ENCODE data around the gene AGBL4.

Gene AGBL4

DNA sequence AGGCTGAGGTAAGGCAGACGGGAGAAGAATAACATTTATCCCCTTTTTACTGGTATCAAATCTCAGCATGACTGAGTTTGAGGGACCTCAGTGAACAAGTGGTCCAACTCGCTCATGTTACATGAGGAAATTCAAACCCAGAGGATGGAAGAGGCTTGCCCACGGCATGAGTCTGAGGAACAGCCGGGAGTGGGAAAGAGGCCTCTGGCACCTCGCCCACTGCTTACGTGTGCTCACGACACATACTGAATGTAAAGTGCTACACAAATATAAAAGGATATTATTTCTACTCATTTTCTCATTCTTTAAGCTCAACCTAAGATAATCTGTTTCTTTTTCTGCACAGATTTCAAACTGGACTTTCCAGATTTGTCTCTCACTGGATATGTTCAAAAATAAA, 1261.8 kb downstream of the AGBL4 start:
- DNase-seq (ENCODE audit: low read depth), result no peak

DNA sequence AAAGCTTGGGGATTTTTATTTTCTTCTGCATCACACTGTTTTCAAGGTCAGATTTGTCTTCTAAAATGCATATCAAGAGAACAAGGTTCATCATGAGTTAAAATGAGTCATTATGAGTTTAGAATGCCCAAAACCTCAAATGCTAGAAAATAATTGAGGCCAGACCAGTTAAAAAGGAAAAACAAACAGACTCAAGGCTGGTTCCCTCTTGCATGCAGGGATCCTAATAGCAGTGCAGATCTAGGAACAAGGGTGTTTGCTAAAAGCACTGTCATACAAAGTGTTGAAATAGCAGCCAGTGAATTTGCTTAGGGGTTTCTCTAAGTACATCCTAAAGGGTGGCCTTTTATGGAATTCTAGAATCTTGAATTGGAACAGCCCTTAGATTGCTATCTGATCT, 1262.3 kb downstream of the AGBL4 start:
- no peak for DNase-seq (ENCODE audit: low read depth)

DNA sequence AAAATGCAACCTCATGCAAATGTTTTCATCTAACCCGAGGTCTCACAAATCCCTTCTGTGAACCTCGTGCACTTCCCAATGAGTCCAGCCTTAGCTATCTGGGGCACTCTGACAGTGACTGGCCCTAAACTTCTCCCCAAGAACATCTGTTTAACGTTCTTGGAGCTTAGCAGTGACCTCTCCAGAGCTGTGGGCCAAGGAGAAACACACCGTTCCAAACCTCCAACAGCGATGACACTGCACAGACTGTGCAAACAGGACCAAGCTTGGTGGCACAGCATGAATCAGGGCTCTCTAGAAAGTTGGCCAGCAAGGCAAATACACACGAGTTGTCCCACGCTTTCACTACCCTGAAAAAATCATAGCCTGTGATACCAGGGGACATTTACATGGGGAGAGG, 1262.9 kb downstream of the AGBL4 start:
- no peak for DNase-seq (ENCODE audit: low read depth)

DNA sequence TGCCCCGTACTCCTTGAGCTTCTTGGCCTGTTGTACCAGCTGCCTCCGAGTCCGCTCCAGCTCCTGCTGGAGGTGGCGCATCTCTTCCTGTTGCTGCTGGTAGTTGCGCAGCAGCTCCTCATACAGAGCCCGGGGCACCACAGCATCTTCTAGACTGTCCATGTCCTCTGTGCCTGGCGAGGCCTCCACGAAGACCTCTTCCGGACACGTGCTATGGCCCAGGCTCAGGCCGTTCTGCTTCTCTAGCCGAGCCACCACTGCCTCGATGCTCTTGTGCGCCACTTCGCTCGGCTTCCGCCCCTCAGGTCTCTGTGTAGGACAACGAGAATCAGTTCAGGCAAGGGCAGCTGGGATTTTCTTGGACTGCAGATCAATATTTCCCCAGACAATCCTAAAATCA, 1264.8 kb downstream of the AGBL4 start:
- no peak for DNase-seq (ENCODE audit: low read depth)

DNA sequence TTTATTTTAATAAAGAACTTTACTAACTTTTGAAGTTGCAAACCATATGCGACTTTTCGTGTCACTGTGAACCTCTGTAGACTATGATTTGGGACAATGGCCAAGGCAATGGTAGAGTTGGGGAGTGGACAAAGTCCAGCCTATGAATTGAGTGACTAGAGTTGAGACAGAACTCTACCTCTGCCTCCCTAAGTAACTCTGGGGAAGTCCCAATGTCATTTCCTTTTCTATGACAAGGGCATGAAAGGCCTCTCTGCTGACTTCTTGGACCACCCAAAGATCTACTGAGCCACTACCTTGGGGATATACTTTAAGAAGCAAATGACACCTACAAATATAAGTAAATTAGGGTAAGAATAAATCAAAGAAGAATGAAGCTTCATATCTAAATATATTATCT, 1266.4 kb downstream of the AGBL4 start:
- no peak for DNase-seq (ENCODE audit: low read depth)

DNA sequence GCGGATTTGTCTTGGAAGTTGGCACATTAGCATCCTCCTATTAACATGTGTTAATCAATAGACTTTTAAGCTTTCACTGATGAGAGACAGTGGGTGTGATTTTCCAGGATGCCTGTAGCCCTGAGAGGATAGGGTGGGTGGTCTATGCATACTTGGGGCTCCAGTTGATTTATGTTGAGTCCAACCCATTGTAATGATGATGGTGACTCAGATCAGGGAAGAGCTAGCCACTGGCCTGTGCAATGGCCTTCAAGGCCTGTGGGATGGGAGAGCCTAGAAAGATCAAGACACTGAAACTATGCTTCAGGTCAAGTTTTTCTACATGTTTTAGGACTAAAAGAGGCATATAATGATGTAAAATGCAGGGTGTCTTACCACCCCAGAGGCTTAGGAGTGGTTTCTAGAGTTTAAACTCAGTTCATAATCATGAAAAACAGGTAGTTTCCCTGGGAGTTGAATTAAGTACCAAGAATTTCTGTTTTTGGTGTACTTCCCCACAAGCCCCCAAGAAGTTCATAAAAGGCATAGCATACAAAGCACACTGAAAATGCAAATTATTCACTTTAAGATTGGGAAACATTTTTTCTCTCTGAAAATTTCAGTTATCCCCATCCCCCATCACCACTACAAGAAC, 1267.0 kb downstream of the AGBL4 start:
- no peak for DNase-seq (ENCODE audit: low read depth)

DNA sequence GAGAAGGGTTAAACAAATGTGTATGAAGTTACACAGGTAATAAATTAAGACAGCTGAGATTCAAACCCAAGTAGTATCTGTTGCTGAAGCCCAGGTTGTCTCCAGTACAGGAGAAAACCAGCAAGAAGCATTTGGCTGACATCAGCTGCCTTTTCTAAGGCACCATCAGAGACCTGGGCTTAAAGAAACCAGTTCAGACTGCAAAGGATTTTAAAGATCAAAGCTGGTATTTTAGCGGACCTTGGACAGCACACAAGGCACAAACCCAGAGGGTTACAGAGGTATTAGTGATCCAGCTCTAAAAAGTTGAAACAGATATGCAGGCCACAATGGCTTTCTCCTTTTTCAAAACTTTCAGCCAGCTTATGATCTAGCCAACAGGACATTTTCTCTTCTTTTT, 1270.5 kb downstream of the AGBL4 start:
- DNase-seq (ENCODE audit: low read depth), result no peak

DNA sequence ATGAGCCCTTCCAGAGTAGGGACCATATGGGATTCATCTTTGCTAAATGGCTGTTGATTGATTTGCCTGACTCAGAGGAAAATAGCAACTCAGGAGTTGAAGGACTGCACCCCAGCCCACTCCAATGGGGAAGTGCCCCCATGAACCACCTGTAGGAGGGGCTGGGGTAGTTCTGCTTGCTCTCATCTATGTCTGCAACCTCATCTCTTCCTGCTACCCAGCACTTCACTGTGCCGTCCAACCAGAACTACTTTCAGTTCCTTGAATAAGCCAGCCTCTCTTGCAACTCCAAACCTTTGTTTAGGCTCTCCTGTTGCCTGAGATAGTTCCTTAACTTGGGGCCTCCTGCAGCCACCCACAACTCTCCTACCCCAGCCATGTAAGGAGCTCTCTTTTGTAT, 1273.6 kb downstream of the AGBL4 start:
- no peak for DNase-seq (ENCODE audit: low read depth)

DNA sequence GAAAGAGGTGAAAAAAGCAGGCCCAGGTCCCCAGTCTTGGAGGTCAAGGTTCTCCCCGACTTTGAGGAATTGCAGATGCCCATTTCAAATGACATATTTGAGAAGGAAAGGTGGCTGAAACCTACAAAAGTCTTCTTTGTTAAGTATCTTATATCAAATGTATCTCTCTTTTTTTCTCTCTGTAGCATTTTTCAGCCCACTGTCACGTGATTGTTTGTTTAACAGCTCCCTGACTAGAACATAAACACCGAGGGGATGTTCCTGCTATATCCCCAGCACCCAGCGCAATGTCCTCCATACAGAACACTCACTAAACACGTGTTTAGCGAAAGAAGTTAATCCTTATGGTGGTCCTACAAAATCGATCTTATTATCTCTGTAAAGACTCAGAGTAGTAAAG, 1274.7 kb downstream of the AGBL4 start:
- no peak for DNase-seq (ENCODE audit: low read depth)

DNA sequence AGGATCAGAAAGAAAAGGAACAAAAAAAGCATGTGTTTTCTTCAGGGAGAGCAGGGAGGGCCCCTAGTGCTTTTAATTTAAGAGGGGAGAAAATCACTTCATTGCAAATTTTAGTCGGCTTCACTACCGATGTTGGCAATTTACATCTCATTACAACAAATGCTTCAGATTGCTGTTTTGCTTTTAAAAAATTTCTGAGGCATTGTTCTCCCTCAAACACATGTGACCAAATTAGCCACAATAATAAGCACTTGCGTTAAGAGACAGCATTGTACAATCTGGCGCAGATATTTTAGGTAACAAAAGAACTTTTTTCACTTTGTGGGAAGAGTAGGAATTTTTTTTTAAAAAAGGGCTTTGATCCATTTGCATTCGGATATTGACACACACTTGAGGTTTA, 1276.8 kb downstream of the AGBL4 start:
- DNase-seq (ENCODE audit: low read depth), result no peak

DNA sequence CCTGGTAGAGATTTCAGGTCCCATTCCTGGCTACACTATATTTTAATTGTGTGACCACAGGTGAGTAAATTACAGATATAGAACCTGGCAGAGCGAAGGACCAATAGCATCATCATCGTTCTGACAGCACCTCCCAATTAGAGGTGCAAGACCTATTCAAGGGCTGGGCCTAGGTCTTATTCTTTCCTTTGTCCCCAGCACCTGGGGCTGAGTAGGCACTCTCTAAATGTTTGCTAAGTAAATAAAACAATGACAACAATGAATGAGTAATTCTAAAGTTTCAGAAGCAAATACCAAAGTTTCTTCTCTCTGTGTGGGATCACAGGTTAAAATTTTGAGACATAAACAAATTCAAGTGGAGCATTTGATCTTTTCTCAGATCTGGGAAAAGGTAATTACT, 1279.7 kb downstream of the AGBL4 start:
- no peak for DNase-seq (ENCODE audit: low read depth)

DNA sequence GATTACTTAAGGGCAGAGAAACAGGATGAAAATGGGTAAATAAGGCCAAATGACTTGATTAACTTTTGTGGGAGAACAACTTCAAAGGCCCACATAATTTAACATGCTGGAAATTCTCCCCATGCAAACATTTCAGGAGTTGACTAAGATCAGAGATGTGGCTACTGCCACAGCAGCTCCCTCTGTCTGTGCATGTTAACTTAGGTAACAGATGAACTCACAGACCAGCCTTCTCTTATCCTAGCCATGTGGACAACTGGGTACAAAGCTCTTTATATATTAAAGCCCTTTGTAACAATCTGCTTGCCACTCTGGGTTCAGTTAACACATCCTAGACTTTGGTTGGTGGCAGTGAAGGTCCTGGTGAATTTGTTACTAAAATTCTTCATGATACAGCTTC, 1280.3 kb downstream of the AGBL4 start:
- DNase-seq (ENCODE audit: low read depth), result no peak

DNA sequence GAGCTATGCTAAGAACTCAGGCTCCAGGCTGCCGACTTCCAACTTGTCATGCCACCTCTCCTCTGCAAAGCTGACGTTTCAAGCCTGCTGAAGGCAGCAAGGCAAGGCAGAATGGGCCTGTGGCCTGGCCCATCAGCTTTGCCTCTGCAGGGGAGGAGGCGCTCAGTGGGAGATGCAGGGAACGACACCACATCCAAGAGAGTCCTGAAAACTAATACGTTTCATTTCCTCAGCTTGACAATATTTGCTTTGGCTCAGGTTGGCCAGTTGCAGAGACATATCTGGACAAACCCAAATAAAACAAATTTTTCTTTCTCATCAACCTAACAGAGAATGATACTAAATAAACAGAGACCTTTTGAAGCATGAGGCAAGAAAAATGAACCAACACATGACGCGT, 1282.4 kb downstream of the AGBL4 start:
- DNase-seq (ENCODE audit: low read depth), result no peak

DNA sequence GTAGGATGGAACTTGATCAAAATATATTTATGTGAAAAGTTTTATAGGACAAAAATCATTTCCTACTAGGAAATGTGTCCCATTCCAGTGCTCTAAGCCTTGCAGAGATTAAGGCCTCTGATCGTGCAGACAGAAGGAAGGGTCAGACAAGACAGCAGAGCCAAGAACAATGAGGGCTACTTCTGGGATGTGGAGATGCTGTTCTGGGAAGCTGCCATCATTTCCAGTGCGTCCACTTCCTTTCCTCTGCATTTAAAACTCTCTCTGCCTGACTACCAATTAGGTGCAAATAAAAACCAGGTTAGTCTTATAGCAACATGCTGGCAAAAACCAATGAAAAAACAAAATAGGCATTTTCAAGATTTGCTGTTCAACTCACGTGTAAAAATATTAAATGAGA, 1283.1 kb downstream of the AGBL4 start:
- DNase-seq (ENCODE audit: low read depth), result no peak

DNA sequence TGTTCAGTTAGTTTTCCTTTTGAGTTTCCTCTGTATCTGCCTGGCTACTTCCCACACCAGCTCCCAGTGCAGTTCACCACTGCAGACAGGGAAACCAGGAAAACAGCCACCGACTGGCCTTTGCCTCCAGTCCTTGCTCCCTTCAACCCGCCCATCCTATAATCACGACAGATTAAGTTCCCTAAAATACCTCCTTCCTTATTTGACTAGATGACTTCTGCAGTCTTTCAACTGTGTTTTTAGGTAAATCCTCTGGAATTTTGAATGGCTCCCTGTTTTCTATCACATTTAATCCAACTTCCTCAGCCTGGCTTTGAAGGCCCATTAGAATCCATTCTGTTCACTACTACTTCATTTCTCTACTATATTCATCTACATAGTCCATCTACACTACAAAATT, 1284.7 kb downstream of the AGBL4 start:
- DNase-seq (ENCODE audit: low read depth), result no peak

DNA sequence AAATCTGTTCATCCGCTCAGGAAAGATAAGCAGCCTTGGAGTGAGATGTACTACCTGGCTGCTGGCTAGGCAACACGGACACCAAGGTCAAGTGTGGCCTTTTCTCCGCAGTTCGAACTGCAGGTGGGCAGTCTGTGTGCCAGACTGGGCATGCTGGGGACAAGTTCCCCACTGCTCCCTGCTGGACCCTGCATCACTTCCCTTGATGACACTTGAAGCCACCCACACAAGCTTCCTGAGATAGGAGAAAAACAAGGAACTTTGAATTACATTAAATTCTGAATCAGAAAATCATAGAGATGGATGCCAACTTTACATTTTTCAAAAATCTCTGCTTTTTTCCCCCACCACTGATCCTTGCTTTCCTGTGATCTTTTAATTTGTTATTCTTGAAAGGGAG, 1285.4 kb downstream of the AGBL4 start:
- no peak for DNase-seq (ENCODE audit: low read depth)

DNA sequence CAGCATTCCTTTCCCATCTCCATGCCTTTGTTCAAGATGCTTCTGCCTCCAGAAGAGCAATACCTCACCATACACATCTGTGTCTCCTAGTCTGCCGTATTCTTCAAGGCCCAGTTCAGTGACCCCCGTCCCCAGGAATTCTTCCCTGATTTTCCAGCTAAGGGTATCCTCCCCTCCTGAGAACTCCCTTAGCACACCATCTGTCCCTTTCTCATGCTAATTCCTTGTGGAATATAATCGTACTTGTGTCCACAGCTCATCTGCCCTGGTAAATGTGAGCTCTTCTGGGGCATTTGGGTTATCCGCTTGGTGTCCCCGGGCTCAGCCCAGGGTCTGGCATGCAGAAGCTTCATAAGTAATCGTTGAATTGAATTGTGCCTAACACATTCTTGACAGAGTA, 1288.0 kb downstream of the AGBL4 start:
- no peak for DNase-seq (ENCODE audit: low read depth)

DNA sequence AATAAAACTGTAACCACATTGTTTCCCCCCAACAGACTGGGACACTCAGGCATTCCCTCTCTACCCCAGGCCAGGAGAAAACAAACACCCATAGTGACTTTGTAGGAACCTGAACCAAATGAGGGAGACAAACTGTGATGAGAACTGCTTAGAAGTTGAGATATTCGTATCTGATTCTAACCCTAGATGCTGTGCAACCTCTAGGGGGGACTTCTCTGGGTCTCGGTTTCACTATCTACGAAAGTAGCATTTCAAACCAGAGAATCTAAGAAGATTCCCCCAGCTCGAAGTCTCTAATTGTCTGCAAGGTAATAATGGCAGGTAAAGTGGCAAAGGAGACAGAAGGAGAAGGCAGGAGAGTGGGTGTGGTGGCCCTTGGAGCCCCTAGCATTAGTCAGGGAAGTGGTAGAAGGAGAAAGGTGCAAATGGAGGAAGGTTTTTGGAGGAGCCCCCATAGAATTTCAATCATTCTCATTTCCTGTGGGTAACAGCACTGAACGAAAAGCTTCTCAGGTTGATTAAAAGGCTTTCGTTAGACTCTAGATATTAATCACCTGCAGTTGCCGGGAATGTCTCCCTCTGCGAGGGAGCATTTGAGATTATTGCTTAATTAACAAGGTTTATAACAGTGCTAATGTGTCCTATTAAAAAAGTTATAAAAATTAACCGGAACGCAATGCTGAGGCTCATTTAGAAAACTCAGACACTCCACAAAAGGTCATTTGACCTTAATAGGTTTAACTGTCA, 1293.4 kb downstream of the AGBL4 start:
- no peak for DNase-seq (ENCODE audit: low read depth)

DNA sequence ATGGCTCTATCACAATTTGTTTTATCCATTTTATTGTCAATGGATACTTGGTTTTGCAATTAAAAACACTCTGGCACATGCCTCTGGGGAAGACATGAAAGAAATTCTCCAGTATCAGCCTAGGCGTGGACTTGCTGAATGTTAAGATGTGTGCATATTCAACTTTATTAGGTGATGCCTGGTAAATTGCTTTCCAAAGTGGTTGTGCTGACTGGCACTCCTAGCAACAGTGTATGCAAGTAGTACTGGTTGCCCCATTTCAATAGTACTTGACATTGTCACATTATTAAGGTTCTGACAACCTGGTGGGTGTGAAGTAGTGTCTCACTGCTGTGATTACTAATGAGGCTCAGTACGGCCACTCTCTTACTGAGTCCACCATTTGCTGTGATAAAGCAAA, 1295.2 kb downstream of the AGBL4 start:
- no peak for DNase-seq (ENCODE audit: low read depth)

DNA sequence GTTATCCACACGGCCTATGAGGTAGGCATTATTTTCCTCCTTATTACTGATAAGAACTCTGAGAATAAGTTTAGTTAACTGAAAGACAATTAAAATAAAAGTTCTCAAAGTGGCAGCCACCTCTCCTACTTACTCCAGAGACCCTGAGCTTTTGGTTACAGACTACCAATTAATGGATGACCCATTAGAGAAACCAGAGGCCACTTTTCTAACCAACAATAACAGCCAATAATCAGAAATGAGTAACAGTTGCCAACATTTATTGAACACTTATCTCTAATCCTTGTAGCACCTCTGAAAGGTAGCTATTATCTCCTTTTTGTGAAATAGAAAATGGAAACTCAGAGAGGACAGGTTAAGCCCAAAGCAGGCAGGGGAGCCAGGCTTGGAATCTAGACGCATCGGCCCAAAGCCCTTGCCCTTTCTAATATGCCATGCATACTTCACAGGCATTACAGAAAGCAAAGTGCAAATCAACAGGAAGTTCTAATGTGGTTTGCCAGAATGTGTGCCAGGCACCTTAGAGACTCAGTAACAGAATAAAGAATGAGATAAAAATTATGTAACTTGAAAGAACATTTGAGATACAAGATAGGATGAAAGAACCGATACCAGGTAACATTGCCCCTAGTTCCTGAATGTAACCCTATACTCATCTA, 1297.1 kb downstream of the AGBL4 start:
- DNase-seq (ENCODE audit: low read depth), result no peak

DNA sequence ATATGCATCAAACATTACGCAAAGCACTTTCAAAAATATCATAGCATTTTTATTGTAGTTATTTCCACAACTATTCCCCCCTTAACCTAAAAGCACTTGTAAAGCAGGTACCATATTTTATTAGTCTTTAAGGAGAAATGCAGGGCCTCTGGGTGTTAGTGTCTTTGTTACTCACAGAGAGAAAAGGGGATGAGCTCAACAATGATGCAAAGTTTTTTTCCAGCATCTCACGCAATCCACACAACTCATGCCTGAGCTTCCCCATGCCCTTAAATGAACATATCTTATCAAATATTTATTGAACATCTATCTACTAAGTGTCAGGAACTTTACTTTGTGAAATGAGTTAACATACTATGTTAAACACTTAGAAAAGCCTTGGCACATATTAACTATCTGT, 1297.6 kb downstream of the AGBL4 start:
- no peak for DNase-seq (ENCODE audit: low read depth)

DNA sequence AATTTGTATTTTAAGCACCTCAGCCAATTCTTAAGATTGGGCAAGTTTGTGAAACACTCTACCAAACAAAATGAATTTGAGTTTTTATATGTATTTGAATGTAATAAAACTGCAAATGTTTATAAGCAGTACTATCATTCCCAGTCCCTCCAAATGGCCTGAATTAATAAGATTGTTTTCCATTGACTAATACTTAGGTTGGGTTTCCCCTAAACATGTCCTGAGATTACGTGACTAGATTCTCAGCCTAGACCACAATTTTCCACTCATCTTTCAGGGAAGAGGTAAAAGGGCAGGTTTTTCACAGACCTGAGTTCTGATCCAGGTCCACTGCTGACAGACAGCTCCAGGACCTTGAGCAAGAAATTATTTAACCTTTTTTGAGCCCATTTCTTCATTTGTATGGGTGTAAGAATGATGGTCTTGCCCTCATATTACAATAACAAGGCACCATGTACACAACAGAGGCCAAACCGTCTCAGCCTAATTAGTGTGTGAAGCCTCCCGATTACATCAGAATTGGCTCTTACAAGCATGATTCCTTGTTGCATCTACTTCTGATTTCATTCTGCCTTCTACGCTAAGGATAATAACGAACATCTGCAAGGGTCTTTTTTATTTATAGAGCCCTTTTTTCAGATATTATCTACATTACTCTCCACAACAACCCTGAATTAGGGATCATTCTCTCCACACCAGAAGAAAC, 1298.3 kb downstream of the AGBL4 start:
- no peak for DNase-seq (ENCODE audit: low read depth)

DNA sequence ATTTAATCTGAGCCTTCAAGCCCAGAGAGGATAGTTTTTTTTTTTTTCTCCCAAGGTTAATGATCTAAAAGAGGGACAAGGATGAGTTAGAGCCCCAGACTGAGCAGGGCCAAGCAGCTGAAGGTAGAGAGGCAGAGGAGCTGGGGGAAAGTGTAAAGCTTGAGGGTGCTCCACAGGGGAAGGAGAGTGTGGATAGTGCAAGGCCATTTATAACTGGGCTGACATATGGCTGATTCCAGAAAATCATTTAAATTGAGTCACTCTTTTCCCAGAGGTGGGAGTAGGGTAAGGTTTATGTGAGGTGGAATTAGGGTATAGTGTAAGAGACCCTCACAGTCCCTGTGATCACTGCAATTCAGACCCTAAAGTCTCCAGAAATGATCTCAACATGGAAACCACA, 1302.8 kb downstream of the AGBL4 start:
- DNase-seq (ENCODE audit: low read depth), result no peak
